Measurements from ENCODE around the gene KRTAP5-2. TPM values are rescaled to one million over a fixed set of nuclear protein-coding genes. Genes with fewer than 3 reads are reported as not detected.

The KRTAP5-2 gene
- total RNA-seq, 1 donor from 2014 or later, result not detected

DNA sequence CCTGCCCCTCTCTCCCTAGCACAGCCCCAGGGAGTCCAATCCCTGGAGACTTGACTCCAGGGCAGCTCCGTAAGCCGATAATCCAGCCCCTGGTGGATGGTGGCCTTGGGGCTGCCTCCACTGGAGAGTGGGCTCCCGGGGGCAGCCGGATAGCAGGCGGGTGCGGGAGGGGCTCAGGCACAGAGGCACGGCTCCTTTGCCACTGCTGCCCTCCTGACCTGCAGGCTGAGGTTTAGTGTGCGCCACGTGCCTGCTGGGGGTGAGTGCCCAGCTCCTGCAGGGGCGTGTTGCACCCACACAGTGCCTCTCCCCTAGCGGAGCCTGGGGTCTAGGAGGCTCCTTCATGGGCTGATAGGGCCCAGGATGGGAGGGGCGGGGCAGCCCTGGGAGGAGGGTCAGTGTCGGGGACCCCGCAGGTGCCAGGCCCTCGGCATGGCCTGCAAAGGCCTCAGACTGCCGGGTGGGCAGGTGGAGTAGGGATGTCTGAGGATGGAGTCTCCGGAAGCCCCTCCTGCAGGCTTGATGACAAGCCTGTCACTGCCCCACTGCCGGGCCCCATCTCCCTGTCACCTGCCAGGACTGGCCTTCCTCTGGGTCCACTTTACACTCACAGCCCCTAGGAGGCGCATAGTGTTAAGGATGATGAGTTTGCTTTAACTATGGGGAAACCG, 31.6 kb downstream of the KRTAP5-2 start:
- DNase-seq, result no peak

DNA sequence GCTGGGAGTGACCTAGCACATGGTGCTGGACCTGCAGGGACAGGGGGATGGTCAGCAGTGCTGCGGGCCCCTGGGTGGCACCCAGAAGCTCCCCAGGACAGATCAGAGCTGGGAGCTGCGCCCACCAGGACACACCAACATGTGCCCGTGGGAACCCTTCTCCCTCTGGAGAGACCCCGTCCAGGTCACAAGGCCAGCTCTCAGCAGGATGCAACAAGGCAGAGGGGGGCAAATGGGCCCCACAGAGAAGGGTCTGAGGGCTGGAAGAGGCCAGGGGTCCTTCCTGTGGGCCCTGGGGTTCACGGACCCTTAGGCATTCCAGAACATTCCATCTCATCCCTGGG, 32.2 kb downstream of the KRTAP5-2 start:
- Histone ChIP-seq H3K4me1 (no peaks in the 10 kb centered on the region), H3K27me3 (no peaks in the 10 kb centered on the region), H3K36me3 (no peaks in the 10 kb centered on the region), H3K9me3 (no peaks in the 10 kb centered on the region), H3K4me3 (no peak overlapping the region), H3K27ac (no peak overlapping the region)
- ATAC-seq, result no peak
- DNase-seq, result no peak
- intact Hi-C loops (cut with DNase I), result no loop called here
- TF ChIP-seq, protein P1, sequence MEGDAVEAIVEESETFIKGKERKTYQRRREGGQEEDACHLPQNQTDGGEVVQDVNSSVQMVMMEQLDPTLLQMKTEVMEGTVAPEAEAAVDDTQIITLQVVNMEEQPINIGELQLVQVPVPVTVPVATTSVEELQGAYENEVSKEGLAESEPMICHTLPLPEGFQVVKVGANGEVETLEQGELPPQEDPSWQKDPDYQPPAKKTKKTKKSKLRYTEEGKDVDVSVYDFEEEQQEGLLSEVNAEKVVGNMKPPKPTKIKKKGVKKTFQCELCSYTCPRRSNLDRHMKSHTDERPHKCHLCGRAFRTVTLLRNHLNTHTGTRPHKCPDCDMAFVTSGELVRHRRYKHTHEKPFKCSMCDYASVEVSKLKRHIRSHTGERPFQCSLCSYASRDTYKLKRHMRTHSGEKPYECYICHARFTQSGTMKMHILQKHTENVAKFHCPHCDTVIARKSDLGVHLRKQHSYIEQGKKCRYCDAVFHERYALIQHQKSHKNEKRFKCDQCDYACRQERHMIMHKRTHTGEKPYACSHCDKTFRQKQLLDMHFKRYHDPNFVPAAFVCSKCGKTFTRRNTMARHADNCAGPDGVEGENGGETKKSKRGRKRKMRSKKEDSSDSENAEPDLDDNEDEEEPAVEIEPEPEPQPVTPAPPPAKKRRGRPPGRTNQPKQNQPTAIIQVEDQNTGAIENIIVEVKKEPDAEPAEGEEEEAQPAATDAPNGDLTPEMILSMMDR (IDR thresholded peaks at IDR 0.05), result no peak

More for the DNA sequence above, 31.6 kb downstream of the KRTAP5-2 start:
- Histone ChIP-seq H3K4me3 (no peak overlapping the region), H3K36me3 (no peaks in the 10 kb centered on the region), H3K4me1 (no peaks in the 10 kb centered on the region), H3K27me3 (no peaks in the 10 kb centered on the region), H3K27ac (no peak overlapping the region), H3K9me3 (no peaks in the 10 kb centered on the region)
- ATAC-seq, result no peak
- TF ChIP-seq, protein P1 (IDR thresholded peaks at IDR 0.05), result no peak
- intact Hi-C loops (cut with DNase I), result no loop called here

DNA sequence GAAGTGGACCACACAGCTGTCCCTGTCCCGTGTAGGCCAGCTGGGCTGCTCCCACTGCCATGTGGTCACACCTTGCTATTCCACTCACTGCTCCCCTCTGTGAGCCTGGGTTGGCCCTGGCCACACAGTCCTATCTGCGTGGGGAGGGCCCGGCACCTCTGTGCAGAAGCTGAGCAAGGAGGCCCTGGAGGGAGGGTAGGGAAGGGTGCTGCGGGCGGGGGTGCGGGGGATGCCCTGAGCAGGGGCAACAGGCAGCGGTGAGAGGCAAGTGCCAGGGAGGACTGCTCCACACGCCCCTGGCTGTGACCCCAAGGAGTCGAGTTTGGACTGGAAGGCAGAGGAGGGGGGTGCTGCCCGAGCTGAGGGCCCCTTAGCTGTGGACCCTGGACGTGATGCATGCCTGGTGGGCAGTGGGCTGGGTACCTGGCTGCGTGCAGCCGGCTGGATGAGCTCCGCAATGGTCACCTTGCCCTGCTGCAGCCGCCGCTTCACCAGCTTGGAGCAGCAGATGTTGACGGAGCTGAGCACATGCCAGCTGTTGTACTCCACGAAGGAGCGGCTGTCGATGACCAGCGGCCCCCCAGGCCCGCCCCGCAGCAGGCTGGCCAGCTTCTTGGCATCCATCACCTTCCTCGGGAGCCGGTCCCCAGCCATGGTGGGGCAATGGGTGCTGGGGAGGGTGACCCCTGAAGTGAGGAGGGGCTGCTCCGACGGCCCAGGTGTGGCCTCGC, 32.8 kb downstream of the KRTAP5-2 start:
- no peak for ATAC-seq
- Histone ChIP-seq H3K27ac (no peak overlapping the region), H3K27me3 (no peaks in the 10 kb centered on the region), H3K36me3 (no peaks in the 10 kb centered on the region), H3K4me1 (no peaks in the 10 kb centered on the region), H3K4me3 (no peak overlapping the region), H3K9me3 (no peaks in the 10 kb centered on the region)
- intact Hi-C loops (cut with DNase I), result no loop called here
- TF ChIP-seq, protein P1 (IDR thresholded peaks at IDR 0.05), result no peak
- DNase-seq, result peak; percentile 64

DNA sequence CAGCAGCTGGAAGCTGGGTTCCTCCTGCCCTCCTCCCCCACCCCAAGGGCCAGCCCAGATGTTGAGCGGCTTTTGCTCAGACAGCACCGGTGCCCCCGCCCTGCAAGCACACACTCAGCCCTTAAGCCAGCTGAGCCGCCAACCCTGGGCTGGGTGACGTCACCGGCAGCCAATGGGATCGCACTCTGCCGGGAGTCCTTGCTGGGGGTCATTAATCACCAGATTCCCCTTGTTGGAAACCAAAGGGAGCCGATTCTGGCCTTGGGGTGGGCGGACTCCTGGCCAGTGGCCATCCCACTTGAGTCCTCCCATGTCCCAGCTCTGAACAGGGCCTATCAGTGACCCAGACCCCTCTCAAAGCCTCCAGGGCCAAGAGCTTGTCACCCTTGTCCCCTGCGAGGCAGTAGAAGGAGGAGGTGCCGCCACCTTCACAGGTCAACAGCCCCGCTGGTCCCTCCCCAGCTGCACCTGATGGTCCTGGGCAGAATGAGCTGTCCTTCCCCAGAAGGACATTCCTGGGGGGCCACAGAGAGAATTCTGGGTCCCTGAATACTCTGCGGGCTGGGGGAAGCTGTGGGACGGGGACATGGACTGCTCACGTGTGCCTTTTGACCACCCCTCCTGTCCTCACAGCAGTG, 33.4 kb downstream of the KRTAP5-2 start:
- intact Hi-C loops (cut with DNase I), result no loop called here
- no peaks in the 10 kb centered on the region for H3K27me3 ChIP-seq
- no peak overlapping the region for H3K27ac ChIP-seq
- peaks cover 4% of the 10 kb centered on the region for H3K4me1 ChIP-seq
- ATAC-seq (peak; percentile 5), DNase-seq (peak; percentile 72)
- no peaks in the 10 kb centered on the region for H3K36me3 ChIP-seq
- H3K9me3 ChIP-seq, result no peaks in the 10 kb centered on the region
- H3K4me3 ChIP-seq, result no peak overlapping the region
- TF ChIP-seq, protein P1 (IDR thresholded peaks at IDR 0.05), result no peak

DNA sequence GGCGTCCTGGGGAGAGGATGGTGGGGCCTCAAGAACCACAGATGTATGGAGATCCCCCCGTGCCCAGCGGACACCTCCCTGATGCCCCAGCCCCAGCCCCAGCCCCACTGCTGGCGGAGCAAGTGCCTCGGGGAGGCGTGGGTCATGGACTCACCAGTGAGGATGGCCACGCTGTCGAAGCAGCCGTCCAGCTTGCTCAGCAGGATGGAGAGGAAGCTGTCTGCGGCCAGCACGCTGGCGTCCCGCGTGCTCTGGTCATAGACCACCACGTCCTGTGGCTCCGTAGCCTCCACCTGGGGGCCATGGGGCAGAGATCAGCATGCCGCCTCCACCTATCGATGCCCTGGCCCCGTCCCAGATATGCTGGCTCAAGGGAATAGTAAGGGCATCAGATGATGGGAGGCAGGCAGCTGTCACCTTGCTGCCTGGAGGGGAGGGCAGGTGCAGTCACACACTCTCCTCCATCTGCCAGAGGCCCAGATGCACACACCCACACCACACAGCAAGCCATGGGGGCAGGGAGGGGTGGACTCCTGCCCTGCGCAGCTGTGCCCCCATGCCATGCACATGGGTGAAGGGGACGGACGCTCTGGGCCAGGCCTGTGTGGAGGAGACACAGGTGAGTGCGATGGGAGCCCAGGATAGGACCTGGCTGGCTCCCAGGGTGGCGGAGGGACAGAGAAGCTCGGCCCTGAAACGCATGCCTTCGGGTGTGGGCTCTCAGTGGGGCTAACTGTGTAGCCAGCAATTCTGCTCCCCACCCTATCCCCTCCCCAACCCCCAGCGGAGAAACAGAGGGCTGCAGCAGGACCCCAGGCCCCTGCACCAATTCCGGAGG, 34.2 kb downstream of the KRTAP5-2 start:
- Histone ChIP-seq H3K27ac (no peak overlapping the region), H3K27me3 (no peaks in the 10 kb centered on the region), H3K9me3 (no peaks in the 10 kb centered on the region), H3K4me1 (peaks cover 11% of the 10 kb centered on the region), H3K4me3 (no peak overlapping the region), H3K36me3 (no peaks in the 10 kb centered on the region)
- TF ChIP-seq, protein P1 (IDR thresholded peaks at IDR 0.05), result no peak
- DNase-seq (peak; percentile 54), ATAC-seq (no peak)
- intact Hi-C loops (cut with DNase I), result no loop called here

All from upper lobe of right lung (tissue), 1 donor.